Endometrial microvascular endothelial cells (primary cell): ENCODE results near the gene CCDC66. TPM values are rescaled to one million over a fixed set of nuclear protein-coding genes. Genes with fewer than 3 reads are reported as not detected.
"Not testable (repeated sequence)": the region's sequence is repeated elsewhere in the genome, so short reads cannot be mapped to it uniquely, and the experiment has no call there.

Experiments used
- in situ Hi-C: cut with HindIII; loops from 2 replicates; pipeline ENCODE4 v1.10.0; 2017; ENCODE audit warnings: low sequenced_read_pairs, low pct_unique_long_range_greater_than_20kb; ENCODE audit errors: inconsistent ontology term
- total RNA-seq: library from RNA; depleted of rRNA; stranded (reverse); fragments of >200 nt; gene quantifications from one replicate; pipeline ENCODE4 v1.2.3, GENCODE V29; 2015; ENCODE audit errors: inconsistent ontology term

The CCDC66 gene
- total RNA-seq, result 4.6 TPM

- in situ Hi-C loops, result no loop called here
Observed at GRCh38 chr3:56556908-56557830, at the start of gene CCDC66. CCDC66 (plus strand) TSS chr3:56557175; CDS start chr3:56557243, 68 bp downstream.

DNA sequence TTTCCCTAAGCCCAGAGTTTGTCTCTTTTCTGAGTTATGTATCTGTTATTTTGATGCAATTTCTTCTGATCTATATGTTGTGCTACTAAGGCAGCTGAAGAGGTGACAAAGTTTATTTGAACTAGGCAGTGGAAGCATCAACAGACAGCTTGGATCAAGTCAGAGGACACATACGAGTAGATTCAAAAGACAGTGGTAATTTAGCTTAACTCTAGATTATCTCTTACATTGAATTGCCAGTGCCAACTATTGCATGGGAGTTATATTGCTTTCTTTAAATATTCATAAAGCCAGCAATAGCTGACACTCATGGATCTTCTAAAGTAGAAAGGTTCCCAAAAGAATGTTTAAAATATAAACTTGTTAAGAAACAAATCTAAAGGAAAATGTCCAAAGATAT is 37.3 kb upstream of the CCDC66 start:
- in situ Hi-C loops, result no loop called here

GRCh38 chr3:56522374-56522773 is 34.6 kb upstream of the CCDC66 start:
- in situ Hi-C loops, result no loop called here

DNA sequence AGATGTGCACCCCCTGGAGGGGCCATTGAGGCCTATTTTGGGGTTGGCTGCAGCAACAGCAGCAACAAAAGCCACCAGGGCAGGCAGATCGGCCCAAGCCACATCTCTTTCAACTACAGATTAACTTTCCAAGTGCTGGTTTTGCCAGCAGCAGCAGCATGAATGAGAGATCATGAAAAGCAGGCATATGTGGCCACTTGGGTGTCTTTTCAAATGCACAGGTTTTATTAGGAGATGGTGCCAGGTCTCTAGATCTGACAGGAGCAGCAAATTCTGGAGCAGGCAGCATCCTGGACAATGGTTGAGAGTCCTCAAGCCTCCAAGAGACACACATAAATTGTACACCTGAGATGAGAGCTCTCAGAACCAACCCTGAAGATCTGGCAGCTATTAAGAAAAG is 31.7 kb upstream of the CCDC66 start:
- in situ Hi-C loops, result no loop called here

GRCh38 chr3:56536735-56537134 is 20.2 kb upstream of the CCDC66 start:
- in situ Hi-C loops, result no loop called here

- in situ Hi-C loops, result no loop called here
Observed at GRCh38 chr3:56547486-56547885, 9.5 kb upstream of the CCDC66 start.

DNA sequence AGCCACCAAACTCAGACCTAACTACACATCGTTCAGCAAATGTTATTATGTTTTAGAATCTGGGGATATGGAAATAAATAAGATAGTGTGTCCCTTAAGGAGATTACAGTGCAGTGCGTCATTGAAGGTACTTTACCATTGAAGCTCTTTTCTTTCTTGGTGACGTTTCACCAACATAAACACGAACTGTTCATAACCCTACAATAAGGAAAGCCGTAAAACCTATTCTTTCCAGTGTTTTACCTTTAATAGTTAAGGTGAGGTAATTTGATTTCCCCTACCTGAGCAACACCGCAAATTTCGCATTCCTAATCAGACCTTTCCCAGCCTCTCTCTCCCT is 826 bp downstream of the CCDC66 start:
- in situ Hi-C loops, result no loop called here

DNA sequence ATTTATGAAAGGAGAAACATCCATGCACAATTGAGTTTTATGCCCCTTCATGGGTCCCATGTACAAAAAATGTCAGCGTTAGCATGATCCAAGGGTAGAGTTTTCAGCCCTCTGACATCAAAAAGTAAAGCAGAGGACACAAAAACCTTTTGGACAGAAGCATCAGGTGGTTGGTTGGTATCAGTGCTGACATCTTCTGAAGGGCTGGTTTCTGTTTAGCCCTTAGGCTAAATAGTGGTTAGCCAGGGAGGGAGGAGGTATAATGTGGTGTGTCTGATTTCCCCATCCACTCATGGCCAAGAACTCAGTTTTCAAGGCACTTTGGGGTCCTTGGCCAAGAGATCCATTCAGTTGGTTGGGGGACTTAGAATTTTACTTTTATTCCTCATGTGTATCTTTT is 16.5 kb downstream of the CCDC66 start:
- in situ Hi-C loops, result no loop called here

- in situ Hi-C loops, result not testable (repeated sequence)
Observed at GRCh38 chr3:56581941-56582340, 25.0 kb downstream of the CCDC66 start.

- in situ Hi-C loops, result not testable (repeated sequence)
Observed at GRCh38 chr3:56584275-56584674, 27.3 kb downstream of the CCDC66 start.

GRCh38 chr3:56590814-56591213 is 33.8 kb downstream of the CCDC66 start:
- in situ Hi-C loops, result no loop called here

DNA sequence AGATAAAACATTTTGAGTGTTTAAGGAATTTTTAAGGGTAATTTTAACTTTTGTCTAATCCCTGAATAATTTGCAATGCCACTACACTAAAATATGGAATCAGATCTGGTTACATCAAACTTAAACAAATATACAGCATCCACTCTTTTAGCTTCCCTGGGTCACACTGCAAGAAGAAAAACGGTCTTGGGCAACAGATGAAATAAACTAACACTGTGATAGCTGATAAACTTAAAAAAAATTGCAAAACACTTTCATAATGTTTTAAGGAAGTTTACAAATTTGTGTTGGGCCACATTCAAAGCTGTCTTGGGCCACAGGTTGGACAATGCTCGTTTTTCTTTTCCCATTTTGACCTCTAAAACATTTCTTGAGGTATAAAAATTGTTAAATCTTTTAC is 34.3 kb downstream of the CCDC66 start:
- in situ Hi-C loops, result no loop called here

GRCh38 chr3:56593455-56594158 is 36.6 kb downstream of the CCDC66 start:
- in situ Hi-C loops, result no loop called here

- in situ Hi-C loops, result no loop called here
Observed at GRCh38 chr3:56595975-56596840, 39.2 kb downstream of the CCDC66 start.

- in situ Hi-C loops, result not testable (repeated sequence)
Observed at GRCh38 chr3:56608479-56608878, 51.5 kb downstream of the CCDC66 start.

- in situ Hi-C loops, result no loop called here
Observed at GRCh38 chr3:56610669-56611335, 53.8 kb downstream of the CCDC66 start.

DNA sequence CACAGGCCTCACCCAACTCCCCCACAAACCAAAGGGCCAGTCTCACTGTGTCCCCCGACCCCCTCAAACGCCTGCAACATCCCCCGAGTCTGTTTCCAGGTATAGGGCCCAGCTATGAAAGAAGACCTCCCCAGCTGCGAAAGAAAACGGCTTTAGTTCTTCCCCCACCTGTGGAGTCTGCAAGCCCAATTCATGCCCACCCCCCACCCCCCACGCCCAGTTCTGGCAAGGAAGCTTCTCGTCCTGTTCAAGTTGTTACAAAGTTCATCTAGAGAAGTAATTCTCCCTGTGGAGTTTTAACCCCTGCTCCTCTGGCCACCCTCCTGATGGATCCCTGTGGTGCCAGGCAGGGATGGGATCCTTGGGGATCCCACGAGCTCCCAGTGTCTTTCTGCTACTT is 54.4 kb downstream of the CCDC66 start:
- in situ Hi-C loops, result no loop called here

DNA sequence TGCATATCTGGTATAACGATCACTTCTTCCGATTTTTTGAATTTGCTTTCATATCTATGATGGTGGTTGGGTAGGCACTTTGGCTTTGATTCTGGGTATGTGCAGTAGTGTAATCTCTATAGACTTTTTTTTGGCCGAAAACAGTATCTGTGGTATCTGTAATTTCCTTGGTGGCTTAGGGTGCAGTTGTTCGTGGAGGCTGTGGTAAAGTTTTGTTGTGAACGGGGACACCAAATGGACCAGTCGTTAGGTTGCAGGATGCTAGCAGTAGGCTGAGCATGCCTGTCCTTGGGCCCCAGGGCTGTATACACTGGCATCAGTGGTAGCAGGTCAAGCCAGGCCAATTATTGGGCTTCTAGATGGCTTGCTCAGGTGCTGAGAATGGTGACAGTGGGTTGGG is 55.2 kb downstream of the CCDC66 start:
- in situ Hi-C loops, result no loop called here

- in situ Hi-C loops, result no loop called here
Observed at GRCh38 chr3:56613016-56613415, 56.0 kb downstream of the CCDC66 start.
